BLaER1 treated with 17β-estradiol and CSF1 and Interleukin-3, amounts not matched to agents 10 nM and 100 nM (cell line): Measurements from ENCODE around the gene DCAF16.

ENCODE experiments used
- H3K27ac ChIP-seq, 11 experiments: shearing (Covaris generic); formaldehyde crosslinking; 2 replicates each; pipeline ENCODE4 v1.8.1; 2022
- H3K27me3 ChIP-seq, 11 experiments: shearing (Covaris generic); formaldehyde crosslinking; 2 replicates each; pipeline ENCODE4 v1.8.1; 2022
- H3K36me3 ChIP-seq, 11 experiments: shearing (Covaris generic); formaldehyde crosslinking; 2 replicates each; pipeline ENCODE4 v1.8.1; 2022
- H3K4me1 ChIP-seq, 10 experiments: shearing (Covaris generic); formaldehyde crosslinking; 2 replicates each; pipeline ENCODE4 v1.8.1; 2022
- H3K4me2 ChIP-seq, 11 experiments: shearing (Covaris generic); formaldehyde crosslinking; 2 replicates each; pipeline ENCODE4 v1.8.1; 2022
- H3K4me3 ChIP-seq, 10 experiments: shearing (Covaris generic); formaldehyde crosslinking; 2 replicates each; pipeline ENCODE4 v1.8.1; 2022
- H3K9ac ChIP-seq, 11 experiments: shearing (Covaris generic); formaldehyde crosslinking; 2 replicates each; pipeline ENCODE4 v1.8.1; 2022
- H3K9me3 ChIP-seq, 11 experiments: shearing (Covaris generic); formaldehyde crosslinking; replicated peaks in 1 of 11; 2 replicates each; pipeline ENCODE4 v1.8.1; 2022
- H4K20me1 ChIP-seq, 11 experiments: shearing (Covaris generic); formaldehyde crosslinking; 2 replicates each; pipeline ENCODE4 v1.8.1; 2022
- Cebpa-rat ChIP-seq, 11 experiments: shearing (Covaris generic); IDR thresholded peaks; 2 replicates each; pipeline ENCODE4 v1.8.1; 2022

Gene DCAF16

GRCh38 chr4:17778431-17778830 is 32.1 kb downstream of the DCAF16 start:
- no peak overlapping the region for H3K9ac ChIP-seq
- no peak overlapping the region for H3K27ac ChIP-seq

GRCh38 chr4:17773135-17773698 is 37.3 kb downstream of the DCAF16 start:
- no peak overlapping the region for H3K4me2 ChIP-seq
- H3K27me3 ChIP-seq = no peaks in the 10 kb centered on the region
- TF ChIP-seq Cebpa-rat (IDR thresholded peaks at IDR 0.05) = no peak
- H3K9ac ChIP-seq = no peak overlapping the region
- H3K27ac ChIP-seq = no peak overlapping the region
- peaks cover 0 to 2% (median 0%) of the 10 kb centered on the region in 11 experiments; a peak in 1 of 22 replicates for H3K9me3 ChIP-seq
- H3K4me3 ChIP-seq = no peak overlapping the region
- H4K20me1 ChIP-seq = no peaks in the 10 kb centered on the region
- no peaks in the 10 kb centered on the region for H3K36me3 ChIP-seq
- H3K4me1 ChIP-seq = no peaks in the 10 kb centered on the region

More at GRCh38 chr4:17778431-17778830, 32.1 kb downstream of the DCAF16 start:
- Histone ChIP-seq H3K4me3 (no peak overlapping the region), H3K27me3 (no peaks in the 10 kb centered on the region), H3K9me3 (peaks cover 15 to 19% (median 17%) of the 10 kb centered on the region in 11 experiments), H3K4me1 (no peaks in the 10 kb centered on the region), H3K36me3 (no peaks in the 10 kb centered on the region; a peak in 1 of 22 replicates), H4K20me1 (no peaks in the 10 kb centered on the region), H3K4me2 (no peak overlapping the region)
- TF ChIP-seq Cebpa-rat (IDR thresholded peaks at IDR 0.05) = no peak

GRCh38 chr4:17771284-17771908 is 39.2 kb downstream of the DCAF16 start:
- no peaks in the 10 kb centered on the region for H3K4me1 ChIP-seq
- no peak overlapping the region for H3K9ac ChIP-seq
- H3K36me3 ChIP-seq = peaks cover 0 to 6% (median 0%) of the 10 kb centered on the region in 11 experiments; a peak in 4 of 22 replicates
- H3K4me2 ChIP-seq = no peak overlapping the region
- H3K27ac ChIP-seq = no peak overlapping the region
- TF ChIP-seq Cebpa-rat (IDR thresholded peaks at IDR 0.05) = no peak
- H4K20me1 ChIP-seq = no peaks in the 10 kb centered on the region
- H3K27me3 ChIP-seq = no peaks in the 10 kb centered on the region
- peaks cover 9 to 13% (median 9%) of the 10 kb centered on the region in 11 experiments for H3K9me3 ChIP-seq
- H3K4me3 ChIP-seq = no peak overlapping the region

DNA sequence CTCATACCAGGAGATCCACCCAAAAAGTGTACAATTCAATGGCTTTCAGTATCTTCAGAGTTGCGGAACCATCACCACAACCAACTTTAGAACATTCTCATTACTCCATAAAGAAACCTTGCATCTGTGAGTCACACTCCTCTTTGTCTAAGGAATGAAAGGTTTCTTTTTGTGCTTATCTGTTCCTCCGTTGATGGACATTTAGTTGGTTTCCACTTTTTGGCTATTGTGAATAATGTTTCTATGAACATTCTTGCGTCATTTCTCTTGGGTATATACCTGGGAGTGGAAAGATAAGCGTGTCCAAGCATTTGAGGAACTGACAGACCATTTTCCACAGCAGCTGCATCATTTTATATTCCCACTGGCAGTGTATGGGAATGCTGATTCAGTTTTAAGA is 39.7 kb downstream of the DCAF16 start:
- Histone ChIP-seq H3K4me2 (no peak overlapping the region), H3K9me3 (peaks cover 14 to 18% (median 15%) of the 10 kb centered on the region in 11 experiments), H3K4me3 (no peak overlapping the region), H3K9ac (no peak overlapping the region), H3K4me1 (no peaks in the 10 kb centered on the region), H3K36me3 (peaks cover 0 to 6% (median 0%) of the 10 kb centered on the region in 11 experiments; a peak in 4 of 22 replicates), H3K27me3 (no peaks in the 10 kb centered on the region), H3K27ac (no peak overlapping the region), H4K20me1 (no peaks in the 10 kb centered on the region)
- no peak for TF ChIP-seq Cebpa-rat (IDR thresholded peaks at IDR 0.05)

GRCh38 chr4:17769406-17770174 is 41.0 kb downstream of the DCAF16 start:
- peaks cover 0 to 6% (median 0%) of the 10 kb centered on the region in 11 experiments; a peak in 4 of 22 replicates for H3K36me3 ChIP-seq

GRCh38 chr4:17766826-17767458 is 43.6 kb downstream of the DCAF16 start:
- H3K4me3 ChIP-seq = no peak overlapping the region
- H3K9ac ChIP-seq = no peak overlapping the region
- H3K27ac ChIP-seq = no peak overlapping the region
- no peak for TF ChIP-seq Cebpa-rat (IDR thresholded peaks at IDR 0.05)
- H3K27me3 ChIP-seq = no peaks in the 10 kb centered on the region
- H3K9me3 ChIP-seq = peaks cover 18 to 25% (median 20%) of the 10 kb centered on the region in 11 experiments
- no peaks in the 10 kb centered on the region for H3K4me1 ChIP-seq
- no peaks in the 10 kb centered on the region for H4K20me1 ChIP-seq
- H3K36me3 ChIP-seq = peaks cover 0 to 6% (median 0%) of the 10 kb centered on the region in 11 experiments; a peak in 4 of 22 replicates
- no peak overlapping the region for H3K4me2 ChIP-seq

More at GRCh38 chr4:17769406-17770174, 41.0 kb downstream of the DCAF16 start:
- no peak for TF ChIP-seq Cebpa-rat (IDR thresholded peaks at IDR 0.05)
- Histone ChIP-seq H4K20me1 (no peaks in the 10 kb centered on the region), H3K9me3 (peaks cover 18 to 24% (median 20%) of the 10 kb centered on the region in 11 experiments), H3K27ac (no peak overlapping the region), H3K9ac (no peak overlapping the region), H3K27me3 (no peaks in the 10 kb centered on the region), H3K4me3 (no peak overlapping the region), H3K4me2 (no peak overlapping the region), H3K4me1 (no peaks in the 10 kb centered on the region)

DNA sequence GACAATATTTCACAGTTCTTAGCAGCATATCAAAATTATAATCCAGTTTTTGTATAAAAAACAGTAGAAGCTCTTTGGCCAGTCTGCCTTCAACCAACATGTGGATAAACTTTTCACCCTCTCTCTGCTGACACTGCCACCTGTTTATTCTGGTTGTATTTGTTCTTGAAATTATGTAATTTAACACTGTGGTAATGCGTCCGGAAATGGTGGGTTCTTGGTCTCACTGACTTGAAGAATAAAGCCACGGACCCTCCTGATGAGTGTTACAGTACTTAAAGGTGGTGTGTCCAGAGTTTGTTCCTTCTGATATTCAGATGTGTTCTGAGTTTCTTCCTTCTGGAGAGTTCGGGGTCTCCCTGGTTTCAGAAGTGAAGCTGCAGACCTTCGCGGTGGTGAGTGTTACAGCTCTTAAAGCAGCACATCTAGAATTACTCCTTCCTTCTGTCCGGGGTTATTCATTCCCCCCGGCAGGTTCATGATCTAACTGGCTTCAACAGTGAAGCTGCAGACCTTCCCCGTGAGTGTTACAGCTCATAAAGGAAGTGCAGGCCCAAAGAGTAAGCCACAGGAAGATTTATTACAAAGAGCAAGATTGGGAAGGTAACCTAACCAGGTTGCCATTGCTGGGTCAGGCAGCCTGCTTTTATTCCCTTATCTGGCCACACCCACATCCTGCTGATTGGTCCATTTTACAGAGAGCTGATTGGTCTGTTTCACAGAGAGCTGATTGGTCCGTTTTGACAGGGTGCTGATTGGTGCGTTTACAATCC is 44.9 kb downstream of the DCAF16 start:
- Histone ChIP-seq H4K20me1 (no peaks in the 10 kb centered on the region), H3K9me3 (peaks cover 18 to 25% (median 20%) of the 10 kb centered on the region in 11 experiments), H3K36me3 (peaks cover 0 to 6% (median 0%) of the 10 kb centered on the region in 11 experiments; a peak in 4 of 22 replicates), H3K4me2 (no peak overlapping the region), H3K27ac (no peak overlapping the region), H3K27me3 (no peaks in the 10 kb centered on the region), H3K9ac (no peak overlapping the region), H3K4me3 (no peak overlapping the region), H3K4me1 (no peaks in the 10 kb centered on the region; a peak in 1 of 20 replicates)
- TF ChIP-seq Cebpa-rat (IDR thresholded peaks at IDR 0.05) = no peak

DNA sequence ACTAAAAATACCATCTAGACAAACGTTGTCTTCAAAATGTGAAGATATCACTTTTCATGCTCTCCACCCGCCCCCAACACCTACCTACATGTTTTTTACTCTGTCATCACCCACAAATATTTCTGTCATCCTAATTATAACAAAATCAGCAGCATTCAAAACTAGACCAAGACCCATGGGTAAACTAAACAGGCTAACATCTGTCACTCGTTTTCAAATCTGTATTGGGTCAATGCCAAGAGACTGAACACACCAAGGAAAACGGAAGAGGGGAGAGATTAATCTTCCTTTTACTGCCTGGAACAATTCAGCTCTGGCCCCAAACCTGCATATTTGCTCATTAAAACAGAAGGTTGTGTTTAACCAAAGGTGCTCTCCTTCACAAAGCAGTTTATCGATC is 46.6 kb downstream of the DCAF16 start:
- peaks cover 0 to 6% (median 0%) of the 10 kb centered on the region in 10 experiments; a peak in 2 of 20 replicates for H3K4me1 ChIP-seq
- H3K9me3 ChIP-seq = peaks cover 18 to 26% (median 20%) of the 10 kb centered on the region in 11 experiments
- TF ChIP-seq Cebpa-rat (IDR thresholded peaks at IDR 0.05) = no peak
- no peak overlapping the region for H3K9ac ChIP-seq
- no peak overlapping the region for H3K27ac ChIP-seq
- no peak overlapping the region for H3K4me3 ChIP-seq
- H4K20me1 ChIP-seq = no peaks in the 10 kb centered on the region
- H3K36me3 ChIP-seq = peaks cover 0 to 6% (median 0%) of the 10 kb centered on the region in 11 experiments; a peak in 4 of 22 replicates
- H3K27me3 ChIP-seq = no peaks in the 10 kb centered on the region
- H3K4me2 ChIP-seq = no peak overlapping the region
